GM23338 (cell line): ENCODE data around the gene COL25A1. TPM values are rescaled to one million over a fixed set of nuclear protein-coding genes. Genes with fewer than 3 reads are reported as not detected.
"Not testable (repeated sequence)": the region's sequence is repeated elsewhere in the genome, so short reads cannot be mapped to it uniquely, and the experiment has no call there.

Experiments used
- ATAC-seq: fragments of 200-7000 bp; cut with Tn5 transposase; 3 replicates; pipeline ENCODE4 v1.9.1; 2020
- DNase-seq: peaks from one replicate; pipeline ENCODE4 v3.0.0-alpha.2; 2015; ENCODE audit warnings: low spot score
- H2AFZ ChIP-seq: fragments of 200-600 bp; sonication (generic); 2 replicates; pipeline ENCODE4 v1.8.0; 2016; ENCODE audit warnings: antibody characterized with exemption, mild to moderate bottlenecking, moderate library complexity
- H3F3A ChIP-seq: fragments of 200-600 bp; sonication (generic); replicated peaks from 2 replicates; pipeline ENCODE4 v1.8.0; 2017; ENCODE audit warnings: antibody characterized with exemption, mixed run types, low read depth
- H3K27ac ChIP-seq: fragments of 200-600 bp; sonication (generic); 2 replicates; pipeline ENCODE4 v1.6.1; 2016; ENCODE audit warnings: low read depth
- H3K27me3 ChIP-seq: fragments of 200-600 bp; sonication (generic); 2 replicates; pipeline ENCODE4 v1.8.0; 2016; ENCODE audit warnings: mild to moderate bottlenecking, mixed run types, moderate library complexity; ENCODE audit not compliant: insufficient read depth
- H3K36me3 ChIP-seq: fragments of 200-600 bp; sonication (generic); 2 replicates; pipeline ENCODE4 v1.8.0; 2016; ENCODE audit warnings: mild to moderate bottlenecking; ENCODE audit not compliant: insufficient read depth
- H3K4me1 ChIP-seq: fragments of 200-600 bp; sonication (generic); 2 replicates; pipeline ENCODE4 v1.8.0; 2016; ENCODE audit warnings: mild to moderate bottlenecking, moderate library complexity; ENCODE audit not compliant: insufficient read depth
- H3K4me2 ChIP-seq: fragments of 200-600 bp; sonication (generic); 2 replicates; pipeline ENCODE4 v1.7.1; 2017; ENCODE audit warnings: mixed run types
- H3K4me3 ChIP-seq: fragments of 200-600 bp; sonication (generic); 2 replicates; pipeline ENCODE4 v1.6.1; 2016; ENCODE audit warnings: mixed run types
- H3K79me2 ChIP-seq: fragments of 200-600 bp; sonication (generic); replicated peaks from 2 replicates; pipeline ENCODE4 v1.8.0; 2017; ENCODE audit warnings: mild to moderate bottlenecking; ENCODE audit not compliant: insufficient read depth
- H3K9me2 ChIP-seq: fragments of 200-600 bp; sonication (generic); 2 replicates; pipeline ENCODE4 v1.8.0; 2017; ENCODE audit not compliant: insufficient read depth
- H4K20me1 ChIP-seq: fragments of 200-600 bp; sonication (generic); replicated peaks from 2 replicates; pipeline ENCODE4 v1.8.0; 2017; ENCODE audit warnings: mild to moderate bottlenecking; ENCODE audit not compliant: insufficient read depth
- H3K27ac Mint-ChIP-seq: 2 replicates; pipeline ENCODE4 v1.8.0; 2020; ENCODE audit warnings: inconsistent platforms, mild to moderate bottlenecking, moderate library complexity, mixed read lengths
- H3K27me3 Mint-ChIP-seq: 3 replicates; pipeline ENCODE4 v1.8.0; 2022; ENCODE audit warnings: low read depth, mild to moderate bottlenecking, moderate library complexity, mixed read lengths, inconsistent platforms; ENCODE audit not compliant: insufficient read depth, poor library complexity
- H3K36me3 Mint-ChIP-seq: 3 replicates; pipeline ENCODE4 v1.8.0; 2021; ENCODE audit warnings: low read depth, mild to moderate bottlenecking, inconsistent platforms, moderate library complexity, mixed read lengths
- H3K4me1 Mint-ChIP-seq: 3 replicates; pipeline ENCODE4 v1.8.0; 2020; ENCODE audit warnings: mild to moderate bottlenecking, inconsistent platforms, mixed read lengths
- H3K4me3 Mint-ChIP-seq: 3 replicates; pipeline ENCODE4 v1.8.0; 2021; ENCODE audit warnings: moderate library complexity, mild to moderate bottlenecking, inconsistent platforms, mixed read lengths
- H3K9me3 Mint-ChIP-seq: 3 replicates; pipeline ENCODE4 v1.8.0; 2020; ENCODE audit warnings: moderate library complexity, mild to moderate bottlenecking, inconsistent platforms, mixed read lengths
- CREB1 ChIP-seq: fragments of 250-450 bp; sonication (Bioruptor Pico); IDR thresholded peaks from 2 replicates; pipeline ENCODE4 v1.5.0; 2020; ENCODE audit warnings: low read depth, mild to moderate bottlenecking, moderate library complexity
- EZH2 ChIP-seq: fragments of 200-600 bp; sonication (generic); IDR thresholded peaks from one replicate; pipeline ENCODE4 v1.8.0; 2017; ENCODE audit warnings: antibody characterized with exemption, mild to moderate bottlenecking, low read depth; ENCODE audit not compliant: unreplicated experiment
- EZH2phosphoT487 ChIP-seq: fragments of 200-600 bp; sonication (generic); IDR thresholded peaks from one replicate; pipeline ENCODE4 v1.8.1; 2018; ENCODE audit warnings: antibody characterized with exemption; ENCODE audit not compliant: unreplicated experiment
- JUNB ChIP-seq: IDR thresholded peaks from one replicate; pipeline ENCODE4 v1.6.1; 2016; ENCODE audit warnings: antibody characterized with exemption; ENCODE audit not compliant: unreplicated experiment
- NANOG ChIP-seq: IDR thresholded peaks from 2 replicates; pipeline ENCODE4 v1.6.1; 2016; ENCODE audit warnings: antibody characterized with exemption, borderline replicate concordance
- POLR2AphosphoS5 ChIP-seq: IDR thresholded peaks from 2 replicates; pipeline ENCODE4 v1.6.1; 2016; ENCODE audit warnings: antibody characterized with exemption, low read depth
- ZNF331 ChIP-seq: fragments of 250-450 bp; sonication (Bioruptor Pico); IDR thresholded peaks from 2 replicates; pipeline ENCODE4 v1.5.0; 2020; ENCODE audit warnings: low read depth, mild to moderate bottlenecking, moderate library complexity
- polyA plus RNA-seq: library from polyadenylated mRNA; unstranded; fragments of >200 nt; fragmentation: Nextera tagmentation; extraction: Ambion mirVana; gene quantifications from 2 replicates; pipeline ENCODE4 v1.2.1, GENCODE V29; 2016
- total RNA-seq: library from RNA; depleted of rRNA; stranded (reverse); fragments of >200 nt; shearing (Covaris generic); gene quantifications from 2 replicates; pipeline ENCODE4 v1.2.3, GENCODE V29; 2014
- TF ChIP-seq, protein P1 (sequence below): IDR thresholded peaks from one replicate; pipeline ENCODE4 v1.6.1; 2018; ENCODE audit warnings: antibody characterized with exemption; ENCODE audit not compliant: unreplicated experiment
- TF ChIP-seq, protein P2 (sequence below), 2 experiments: fragments of 200-600 bp in 1 of 2; sonication (generic) in 1 of 2; conservative IDR thresholded peaks; 2 replicates each; pipeline versions ENCODE4 v1.5.1 to v1.6.1; 2016 to 2017; ENCODE audit warnings: antibody characterized with exemption in 2 of 2, low read depth in 2 of 2, mild to moderate bottlenecking in 2 of 2, moderate library complexity in 1 of 2

Gene COL25A1
- total and polyA plus RNA-seq, 2 experiments from 2014 or later = 3.9 to 5.6 TPM

DNA sequence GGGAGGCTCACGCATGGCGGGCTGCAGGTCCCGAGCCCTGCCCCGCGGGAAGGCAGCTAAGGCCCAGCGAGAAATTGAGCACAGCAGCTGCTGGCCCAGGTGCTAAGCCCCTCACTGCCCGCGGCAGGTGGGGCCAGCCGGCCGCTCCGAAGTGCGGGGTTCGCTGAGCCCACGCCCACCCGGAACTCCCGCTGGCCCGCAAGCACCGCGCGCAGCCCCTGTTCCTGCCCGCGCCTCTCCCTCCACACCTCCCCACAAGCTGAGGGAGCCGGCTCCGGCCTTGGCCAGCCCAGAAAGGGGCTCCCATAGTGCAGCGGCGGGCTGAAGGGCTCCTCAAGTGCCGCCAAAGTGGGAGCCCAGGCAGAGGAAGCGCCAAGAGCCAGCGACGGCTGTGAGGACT, 318.0 kb downstream of the COL25A1 start:
- H3K27me3 ChIP-seq, H3K36me3 ChIP-seq, H3K4me1 ChIP-seq, H3K9me3 Mint-ChIP-seq, DNase-seq, H3K36me3 Mint-ChIP-seq, H3K4me3 Mint-ChIP-seq, H3K27ac Mint-ChIP-seq, H3K4me1 Mint-ChIP-seq, H3K4me2 ChIP-seq, H3K4me3 ChIP-seq, H3K27me3 Mint-ChIP-seq, H2AFZ ChIP-seq, H3K9me2 ChIP-seq, H3F3A ChIP-seq, ATAC-seq, H3K79me2 ChIP-seq, H3K27ac ChIP-seq, H4K20me1 ChIP-seq: not testable (repeated sequence)

DNA sequence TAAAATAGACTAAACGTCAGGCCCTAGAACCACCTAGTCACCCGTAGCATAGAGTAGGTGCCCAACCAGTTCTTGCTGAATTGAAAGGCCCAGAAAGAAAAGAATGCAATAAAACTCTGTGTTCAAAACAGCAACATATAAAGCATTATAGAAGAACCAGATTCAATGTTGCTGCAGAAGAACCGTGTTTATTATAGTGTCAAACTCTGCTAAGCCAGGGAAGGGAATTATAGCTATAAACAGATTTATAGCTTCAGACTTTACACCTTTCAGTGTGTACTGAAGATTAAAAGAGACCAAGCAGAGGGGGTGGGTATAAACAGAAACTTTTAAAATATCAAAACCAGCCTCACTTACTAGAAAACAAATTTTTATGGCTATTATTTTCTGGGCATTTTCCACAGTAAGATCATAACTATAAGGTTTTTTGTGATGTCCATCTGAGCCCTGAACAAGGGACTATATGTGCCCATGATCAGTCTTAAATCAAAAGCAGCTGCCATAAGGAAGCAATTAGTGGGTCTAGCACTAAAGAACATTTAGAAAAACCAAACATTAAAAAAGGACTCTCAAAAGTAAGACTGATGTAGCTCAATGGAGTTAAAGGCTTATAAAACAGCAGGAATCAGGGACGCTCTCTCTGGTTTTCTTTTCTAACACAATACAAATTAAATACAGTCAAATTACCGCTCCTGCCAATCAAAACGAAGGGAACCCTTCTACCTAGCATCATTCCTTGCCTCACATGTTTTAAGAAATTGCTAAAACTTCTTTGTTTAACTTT, 319.9 kb downstream of the COL25A1 start:
- H3K27me3 ChIP-seq = no peaks in the 10 kb centered on the region
- no peaks in the 10 kb centered on the region for H3K36me3 Mint-ChIP-seq
- H3K9me2 ChIP-seq = peaks cover 9% of the 10 kb centered on the region; the same call in 1 of the 2 replicates
- no peak overlapping the region for H3K27ac ChIP-seq
- no peaks in the 10 kb centered on the region for H3K27me3 Mint-ChIP-seq
- no peaks in the 10 kb centered on the region for H3K79me2 ChIP-seq
- H3K4me3 ChIP-seq = no peak overlapping the region
- no peak overlapping the region for H3K4me2 ChIP-seq
- H3K4me1 Mint-ChIP-seq = peaks cover 9% of the 10 kb centered on the region
- H3K36me3 ChIP-seq = no peaks in the 10 kb centered on the region
- H3F3A ChIP-seq = no peaks in the 10 kb centered on the region
- H2AFZ ChIP-seq = no peak overlapping the region
- no peak overlapping the region; the same call in 1 of the 2 replicates for H3K27ac Mint-ChIP-seq
- H4K20me1 ChIP-seq = no peaks in the 10 kb centered on the region
- no peak for ATAC-seq
- no peak overlapping the region for H3K4me3 Mint-ChIP-seq
- no peak for DNase-seq
- TF ChIP-seq, protein P1, sequence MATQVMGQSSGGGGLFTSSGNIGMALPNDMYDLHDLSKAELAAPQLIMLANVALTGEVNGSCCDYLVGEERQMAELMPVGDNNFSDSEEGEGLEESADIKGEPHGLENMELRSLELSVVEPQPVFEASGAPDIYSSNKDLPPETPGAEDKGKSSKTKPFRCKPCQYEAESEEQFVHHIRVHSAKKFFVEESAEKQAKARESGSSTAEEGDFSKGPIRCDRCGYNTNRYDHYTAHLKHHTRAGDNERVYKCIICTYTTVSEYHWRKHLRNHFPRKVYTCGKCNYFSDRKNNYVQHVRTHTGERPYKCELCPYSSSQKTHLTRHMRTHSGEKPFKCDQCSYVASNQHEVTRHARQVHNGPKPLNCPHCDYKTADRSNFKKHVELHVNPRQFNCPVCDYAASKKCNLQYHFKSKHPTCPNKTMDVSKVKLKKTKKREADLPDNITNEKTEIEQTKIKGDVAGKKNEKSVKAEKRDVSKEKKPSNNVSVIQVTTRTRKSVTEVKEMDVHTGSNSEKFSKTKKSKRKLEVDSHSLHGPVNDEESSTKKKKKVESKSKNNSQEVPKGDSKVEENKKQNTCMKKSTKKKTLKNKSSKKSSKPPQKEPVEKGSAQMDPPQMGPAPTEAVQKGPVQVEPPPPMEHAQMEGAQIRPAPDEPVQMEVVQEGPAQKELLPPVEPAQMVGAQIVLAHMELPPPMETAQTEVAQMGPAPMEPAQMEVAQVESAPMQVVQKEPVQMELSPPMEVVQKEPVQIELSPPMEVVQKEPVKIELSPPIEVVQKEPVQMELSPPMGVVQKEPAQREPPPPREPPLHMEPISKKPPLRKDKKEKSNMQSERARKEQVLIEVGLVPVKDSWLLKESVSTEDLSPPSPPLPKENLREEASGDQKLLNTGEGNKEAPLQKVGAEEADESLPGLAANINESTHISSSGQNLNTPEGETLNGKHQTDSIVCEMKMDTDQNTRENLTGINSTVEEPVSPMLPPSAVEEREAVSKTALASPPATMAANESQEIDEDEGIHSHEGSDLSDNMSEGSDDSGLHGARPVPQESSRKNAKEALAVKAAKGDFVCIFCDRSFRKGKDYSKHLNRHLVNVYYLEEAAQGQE = no peak
- TF ChIP-seq EZH2 (no peak), NANOG (no peak), CREB1 (CRISPR knock-in tag) (no peak), JUNB (no peak), ZNF331 (CRISPR knock-in tag) (no peak), POLR2AphosphoS5 (no peak), EZH2phosphoT487 (no peak)
- TF ChIP-seq, protein P2, sequence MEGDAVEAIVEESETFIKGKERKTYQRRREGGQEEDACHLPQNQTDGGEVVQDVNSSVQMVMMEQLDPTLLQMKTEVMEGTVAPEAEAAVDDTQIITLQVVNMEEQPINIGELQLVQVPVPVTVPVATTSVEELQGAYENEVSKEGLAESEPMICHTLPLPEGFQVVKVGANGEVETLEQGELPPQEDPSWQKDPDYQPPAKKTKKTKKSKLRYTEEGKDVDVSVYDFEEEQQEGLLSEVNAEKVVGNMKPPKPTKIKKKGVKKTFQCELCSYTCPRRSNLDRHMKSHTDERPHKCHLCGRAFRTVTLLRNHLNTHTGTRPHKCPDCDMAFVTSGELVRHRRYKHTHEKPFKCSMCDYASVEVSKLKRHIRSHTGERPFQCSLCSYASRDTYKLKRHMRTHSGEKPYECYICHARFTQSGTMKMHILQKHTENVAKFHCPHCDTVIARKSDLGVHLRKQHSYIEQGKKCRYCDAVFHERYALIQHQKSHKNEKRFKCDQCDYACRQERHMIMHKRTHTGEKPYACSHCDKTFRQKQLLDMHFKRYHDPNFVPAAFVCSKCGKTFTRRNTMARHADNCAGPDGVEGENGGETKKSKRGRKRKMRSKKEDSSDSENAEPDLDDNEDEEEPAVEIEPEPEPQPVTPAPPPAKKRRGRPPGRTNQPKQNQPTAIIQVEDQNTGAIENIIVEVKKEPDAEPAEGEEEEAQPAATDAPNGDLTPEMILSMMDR (conservative IDR thresholded peaks at IDR 0.05; ENCODE audit: low read depth in 2 of 2) = no peak
- no peaks in the 10 kb centered on the region; the same call in 2 of the 3 replicates for H3K9me3 Mint-ChIP-seq
- no peaks in the 10 kb centered on the region for H3K4me1 ChIP-seq
